22Rv1 (cell line): ENCODE results near the gene IFIT2.

Experiments
- CTCF ChIP-seq: fragments of 450-650 bp; IDR thresholded peaks from 2 replicates; pipeline ENCODE4 v1.5.1; 2017; ENCODE audit warnings: mild to moderate bottlenecking
- ZFX ChIP-seq: fragments of 450-650 bp; IDR thresholded peaks from 2 replicates; pipeline ENCODE4 v1.6.1; 2017; ENCODE audit warnings: antibody characterized with exemption, borderline replicate concordance

DNA sequence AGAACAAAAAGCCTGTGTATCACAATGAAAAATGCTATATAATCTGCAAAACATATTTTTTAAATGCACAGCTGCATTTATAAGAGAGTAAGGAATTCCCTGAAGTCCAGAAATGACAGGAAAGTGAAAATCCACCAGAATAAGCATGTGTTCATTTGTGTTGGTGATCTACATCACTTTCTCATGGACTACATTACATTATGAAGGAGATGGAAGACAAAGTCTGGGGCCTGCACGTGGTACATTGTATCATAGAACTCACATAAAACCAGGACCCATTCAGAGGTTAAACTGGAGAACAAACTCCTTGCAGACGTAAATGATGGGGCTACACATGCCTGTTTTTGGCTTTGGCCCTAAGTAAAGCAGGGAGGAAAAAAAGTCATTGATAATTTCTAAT is 42.3 kb downstream of the IFIT2 start:
- TF ChIP-seq CTCF (no peak), ZFX (no peak)
